ENCODE measurements around the gene OLR1.

The OLR1 gene

GRCh38 chr12:10213168-10214135, 41.5 kb upstream of the OLR1 start:
- TF ChIP-seq CTCF (IDR thresholded peaks at IDR 0.05), result no peak

GRCh38 chr12:10212739-10213131, 40.8 kb upstream of the OLR1 start, which contains the start of gene GABARAPL1:
GABARAPL1 (plus strand) TSS chr12:10212877; CDS start chr12:10213130, 253 bp downstream.
- no peak for TF ChIP-seq CTCF (IDR thresholded peaks at IDR 0.05)

GRCh38 chr12:10211940-10212738, 40.2 kb upstream of the OLR1 start:
- TF ChIP-seq CTCF (IDR thresholded peaks at IDR 0.05), result no peak

GRCh38 chr12:10211101-10211939, 39.4 kb upstream of the OLR1 start:
- no peak for TF ChIP-seq CTCF (IDR thresholded peaks at IDR 0.05)

- TF ChIP-seq CTCF (IDR thresholded peaks at IDR 0.05), result no peak
Observed at GRCh38 chr12:10210225-10210624, 38.3 kb upstream of the OLR1 start.

- TF ChIP-seq CTCF (IDR thresholded peaks at IDR 0.05), result no peak
Observed at GRCh38 chr12:10207136-10207535, 35.2 kb upstream of the OLR1 start.
